HG03469 (cell line): ENCODE results near the gene MRPS16.

Experiments used
- ATAC-seq: cut with Tn5 transposase; IDR thresholded peaks from one replicate; pipeline ENCODE4 v1.9.1; 2021; ENCODE audit warnings: mild to moderate bottlenecking, moderate library complexity, moderate number of reproducible peaks; ENCODE audit not compliant: unreplicated experiment

The MRPS16 gene

DNA sequence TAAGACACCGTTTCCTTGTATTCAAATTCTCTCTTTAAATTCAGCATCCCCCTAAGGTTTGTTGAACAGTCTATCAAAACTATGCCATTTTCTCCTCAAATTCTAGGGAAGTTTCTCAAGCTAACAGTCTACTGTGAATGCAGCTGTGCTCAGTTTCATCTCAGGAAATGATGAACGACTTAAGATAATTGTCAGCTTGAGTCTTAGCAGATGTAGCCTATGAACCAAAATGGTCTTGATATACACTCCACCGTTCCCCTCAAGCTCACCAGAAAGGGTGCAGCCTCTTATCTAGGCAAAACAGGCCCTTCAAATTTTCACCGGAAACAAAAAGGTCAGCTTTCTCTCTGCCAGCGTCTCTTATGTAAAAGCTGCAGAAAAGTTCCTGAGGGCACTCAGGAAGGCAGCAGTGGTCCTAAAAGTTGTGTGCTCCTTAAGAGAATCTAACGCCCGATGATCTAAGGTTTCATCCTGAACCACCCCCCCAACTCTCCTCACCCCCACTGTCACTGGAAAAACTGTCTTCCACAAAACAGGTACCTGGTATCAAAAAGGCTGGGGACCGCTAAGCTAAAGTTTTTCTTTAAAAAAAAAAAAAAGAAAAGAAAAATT is 7.5 kb downstream of the MRPS16 start:
- ATAC-seq = no peak

DNA sequence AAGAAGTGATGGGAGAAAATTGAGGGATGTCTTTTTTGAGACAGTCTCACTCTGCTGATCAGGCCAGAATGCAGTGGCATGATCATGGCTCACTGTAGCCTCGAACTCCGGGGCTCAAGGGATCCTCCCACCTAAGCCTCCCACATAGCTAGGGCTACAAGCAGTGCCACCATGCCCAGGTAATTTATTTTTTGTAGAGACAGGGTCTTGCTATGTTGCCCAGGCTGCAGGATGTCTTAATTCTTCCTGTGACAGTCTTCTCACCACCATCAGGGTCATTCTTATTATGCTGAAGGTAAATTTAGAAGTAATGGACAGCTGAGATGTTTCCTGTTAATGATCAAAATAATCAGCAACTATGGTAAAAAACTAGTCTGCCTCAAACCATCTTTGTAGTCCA is 12.5 kb downstream of the MRPS16 start:
- no peak for ATAC-seq

DNA sequence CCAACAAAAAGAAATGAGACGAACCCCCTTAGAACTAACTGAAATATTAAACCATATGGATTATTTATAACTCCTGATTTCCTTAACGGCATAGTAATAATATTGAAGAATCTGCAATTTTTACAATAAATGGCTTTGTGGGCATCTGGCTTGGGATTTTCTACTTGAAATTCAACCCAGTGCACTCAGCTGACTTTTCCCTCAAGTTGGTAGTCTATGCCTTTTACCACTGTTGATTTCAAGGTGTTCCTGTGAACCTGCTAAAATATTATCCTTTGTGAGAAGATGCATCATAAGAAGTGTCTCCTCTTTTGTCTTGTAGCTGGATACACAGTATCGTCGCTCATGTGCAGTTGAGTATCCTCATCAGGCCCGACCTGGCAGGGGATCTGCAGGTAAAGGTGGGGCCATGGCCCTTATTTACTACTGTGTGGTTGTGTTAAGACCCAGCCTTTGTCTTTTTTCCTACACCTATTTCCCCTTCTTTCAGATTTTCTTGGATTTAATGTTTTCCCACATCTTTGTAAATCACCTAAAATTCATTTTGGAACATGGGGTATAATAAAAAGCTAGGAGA is 13.4 kb downstream of the MRPS16 start:
- no peak for ATAC-seq

DNA sequence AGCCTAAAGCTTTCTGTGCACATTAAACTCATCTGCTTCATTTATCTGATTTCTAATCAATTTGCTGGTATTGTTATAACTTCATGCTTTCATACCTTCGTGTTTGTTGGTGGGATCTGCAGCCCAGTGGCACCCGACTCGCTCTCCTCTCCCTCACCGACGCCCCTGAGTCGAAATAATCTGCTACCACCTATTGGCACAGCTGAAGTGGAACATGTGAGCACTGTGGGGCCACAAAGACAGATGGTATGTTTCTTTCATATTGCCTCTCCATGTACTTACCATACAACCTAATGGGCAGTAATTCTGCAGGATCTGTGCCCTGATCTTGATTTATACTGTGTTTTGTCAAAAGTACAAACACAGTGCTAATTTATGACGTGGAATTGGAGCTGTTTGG is 17.7 kb downstream of the MRPS16 start:
- ATAC-seq = no peak

DNA sequence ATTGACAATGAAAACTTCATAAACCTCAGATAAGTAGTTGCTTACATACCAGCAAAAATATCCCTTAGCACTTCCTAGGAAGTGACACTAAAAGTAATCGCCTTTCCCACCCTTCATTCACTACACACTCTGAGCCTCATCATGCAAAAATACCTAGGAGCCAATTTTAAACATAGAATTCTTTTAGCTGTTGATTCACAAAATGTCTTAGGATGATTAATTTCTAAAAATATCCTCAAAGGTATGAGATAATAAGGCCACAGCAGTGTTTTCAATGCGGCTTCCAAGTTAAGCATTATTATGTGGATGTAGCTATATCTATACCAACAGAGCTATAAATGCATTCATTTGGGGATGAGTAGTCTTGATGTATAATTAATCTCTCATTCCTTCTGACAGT is 18.6 kb downstream of the MRPS16 start:
- no peak for ATAC-seq

DNA sequence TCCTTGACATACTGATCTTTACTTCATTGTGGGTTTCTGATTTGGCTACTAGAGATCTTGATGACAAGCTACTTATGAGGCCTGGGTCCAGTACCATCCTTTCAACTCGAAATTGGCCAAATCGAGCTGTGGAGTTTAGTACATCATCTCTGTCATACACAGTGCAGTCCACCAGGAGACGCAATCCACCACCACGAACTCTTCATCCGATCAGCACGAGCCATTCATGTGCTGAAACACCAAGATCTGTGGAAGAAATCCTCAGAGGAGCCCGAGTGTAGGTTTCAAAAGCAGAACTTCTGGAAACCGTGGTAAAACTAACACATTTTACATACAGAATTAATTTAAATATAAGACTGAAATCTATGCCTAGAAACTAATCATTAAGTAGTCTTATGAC is 19.6 kb downstream of the MRPS16 start:
- ATAC-seq = no peak

DNA sequence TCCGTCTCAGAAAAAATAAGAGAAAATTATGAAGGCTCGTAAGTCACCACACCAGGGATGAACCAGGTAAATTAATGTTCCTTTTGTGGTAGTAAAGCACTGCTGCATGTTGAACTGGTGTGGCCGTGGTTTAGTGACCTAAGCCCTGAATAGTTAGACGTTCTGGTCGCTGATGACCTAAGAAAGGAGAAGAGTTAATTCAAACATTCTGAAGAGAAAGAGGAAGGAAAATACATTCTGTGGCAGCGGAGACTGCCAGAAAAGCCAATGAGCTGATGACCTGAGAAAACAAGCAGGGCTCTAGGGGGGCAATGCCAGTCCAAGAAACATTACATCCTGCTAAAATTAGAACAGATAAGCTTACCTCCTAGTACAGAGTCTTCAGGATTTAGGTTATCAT is 22.9 kb downstream of the MRPS16 start:
- no peak for ATAC-seq

DNA sequence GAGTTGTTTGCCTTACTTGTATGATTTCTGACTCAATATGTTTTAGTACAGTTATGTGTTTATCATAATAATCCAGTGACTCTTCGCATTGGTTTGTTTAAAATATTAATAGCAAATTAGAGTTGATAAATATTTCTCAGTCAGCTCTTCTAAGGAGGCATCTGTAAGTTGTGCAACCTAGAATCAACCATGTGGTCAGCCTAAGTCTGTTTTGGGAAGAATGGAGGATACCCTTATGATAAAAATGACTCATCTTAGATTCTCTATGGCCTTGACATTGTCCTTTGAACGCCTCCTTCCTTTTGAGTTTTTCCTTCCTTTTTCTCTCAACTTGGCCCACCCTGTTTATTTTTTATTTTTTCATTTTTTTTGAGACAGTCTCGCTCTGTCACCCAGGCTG is 24.2 kb downstream of the MRPS16 start:
- no peak for ATAC-seq

DNA sequence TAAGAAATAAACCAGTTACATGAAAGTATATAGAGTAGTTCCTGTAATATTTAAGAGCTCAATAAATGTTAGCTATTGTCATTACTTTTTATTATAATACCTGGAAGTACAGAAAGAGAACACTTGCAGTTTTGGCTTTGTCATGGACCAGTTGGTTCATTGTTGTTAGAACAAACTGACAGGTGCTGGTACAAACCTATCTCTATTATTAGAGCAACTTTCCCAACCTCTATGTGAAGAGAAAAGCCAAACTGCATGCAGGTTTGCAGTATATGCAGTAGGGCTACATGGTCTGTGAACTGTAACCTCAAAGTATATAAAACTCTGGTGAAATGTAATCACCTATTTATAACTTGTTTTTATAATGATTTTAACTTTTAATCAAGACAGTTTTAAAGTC is 25.8 kb downstream of the MRPS16 start:
- ATAC-seq = no peak

DNA sequence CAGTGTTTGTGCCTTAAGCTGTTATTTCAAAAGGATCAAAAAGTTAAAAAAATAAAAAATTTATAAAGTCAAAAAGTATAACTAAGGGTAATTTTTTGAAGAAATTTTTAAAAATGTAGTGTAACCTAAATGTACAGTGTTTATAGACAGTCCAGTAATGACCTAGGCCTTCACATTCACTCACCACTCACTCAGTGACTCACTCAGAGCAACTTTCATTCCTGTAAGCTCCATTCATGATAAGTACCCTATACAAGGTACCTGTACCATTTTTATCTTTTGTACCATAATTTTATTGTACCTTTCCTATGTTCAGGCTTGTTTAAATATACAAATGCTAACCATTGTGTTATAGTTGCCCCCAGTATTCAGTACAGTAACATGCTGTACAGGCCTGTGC is 26.9 kb downstream of the MRPS16 start:
- ATAC-seq = no peak

DNA sequence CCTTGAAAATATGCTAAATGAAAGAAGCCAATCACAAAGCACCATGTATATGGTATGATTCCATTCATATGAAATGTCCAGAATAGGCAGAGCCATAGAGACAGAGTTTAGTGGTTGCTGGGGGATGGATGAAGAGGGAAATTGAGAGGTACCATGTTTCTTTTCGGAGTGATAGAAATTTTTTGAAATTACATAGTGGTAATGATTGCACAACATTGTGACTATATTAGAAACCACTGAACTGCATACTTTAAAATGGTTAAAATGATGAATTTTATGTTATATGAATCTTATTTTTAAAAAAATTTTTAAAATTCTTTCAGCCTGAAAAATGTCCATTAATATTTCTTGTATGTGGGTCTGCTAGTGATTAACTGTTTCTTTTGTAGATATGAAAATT is 31.5 kb downstream of the MRPS16 start:
- no peak for ATAC-seq

DNA sequence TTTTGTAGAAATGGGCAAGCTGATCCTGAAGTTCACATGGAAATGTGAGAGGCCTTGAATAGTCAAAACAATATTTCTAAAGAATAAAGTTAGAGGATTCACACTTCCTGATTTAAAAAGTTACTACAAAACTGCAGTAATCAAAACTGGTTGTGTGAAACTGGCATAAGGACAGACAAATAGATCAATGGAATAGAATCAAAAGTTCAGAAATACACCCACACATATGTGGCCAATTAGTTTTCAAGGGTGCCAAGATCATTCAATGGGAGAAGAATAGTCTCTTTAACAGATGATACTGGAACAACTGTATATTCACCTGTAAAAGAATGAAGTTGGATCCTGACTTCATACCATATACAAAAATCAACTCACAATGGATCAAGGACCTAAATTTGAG is 33.1 kb downstream of the MRPS16 start:
- no peak for ATAC-seq

DNA sequence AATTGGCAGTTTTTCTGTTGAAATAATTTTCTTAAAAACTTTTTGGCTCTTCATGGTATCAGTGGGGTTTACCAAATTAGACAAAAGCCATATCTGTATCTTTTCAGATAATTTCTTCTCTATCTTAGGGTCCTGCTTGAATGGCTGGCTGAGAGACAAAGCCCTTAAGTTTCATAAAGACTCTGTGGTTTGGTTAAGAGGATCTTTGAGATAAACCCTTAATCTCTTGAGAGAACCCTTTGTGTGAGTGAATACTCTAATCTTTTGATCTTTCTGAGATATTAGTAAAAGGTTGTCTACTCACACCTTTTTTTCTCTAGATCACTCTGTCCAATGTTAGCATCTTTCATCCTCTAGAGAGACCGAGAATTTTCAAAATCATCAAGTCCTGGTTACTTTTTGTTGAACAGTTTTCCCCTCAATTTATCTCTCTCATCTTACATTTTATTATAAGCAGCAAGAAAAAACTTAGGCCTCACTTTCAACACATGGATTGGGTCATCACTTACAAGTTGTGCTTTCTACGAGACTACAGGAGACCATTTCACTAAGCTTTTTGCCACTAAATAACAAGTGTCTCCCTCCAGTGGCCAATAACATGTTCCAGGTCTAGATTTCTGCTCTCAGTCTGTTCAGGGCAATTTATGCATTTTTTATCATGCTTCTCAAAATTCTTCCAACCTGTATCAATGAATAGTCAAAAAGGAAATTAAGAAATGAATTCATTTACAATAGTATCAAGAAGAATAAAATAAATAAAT is 33.8 kb downstream of the MRPS16 start:
- ATAC-seq = no peak

DNA sequence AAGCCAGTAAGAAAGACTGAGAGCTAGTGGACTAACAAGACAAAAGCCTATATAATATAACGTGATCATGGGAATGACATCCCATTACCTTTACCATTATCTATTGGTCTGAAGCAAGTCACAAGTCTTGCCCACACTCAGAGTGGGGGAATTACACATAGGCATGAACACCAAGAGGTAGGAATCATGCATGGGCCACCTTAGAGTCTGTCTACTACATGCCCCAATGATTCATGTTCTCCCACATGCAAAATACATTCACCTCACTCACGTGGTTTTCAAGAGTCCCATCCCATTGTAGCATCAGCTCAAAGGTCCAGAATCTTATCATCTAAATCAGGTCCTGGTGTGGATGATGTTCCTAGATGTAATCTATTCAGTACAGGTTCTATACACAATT is 34.8 kb downstream of the MRPS16 start:
- no peak for ATAC-seq

DNA sequence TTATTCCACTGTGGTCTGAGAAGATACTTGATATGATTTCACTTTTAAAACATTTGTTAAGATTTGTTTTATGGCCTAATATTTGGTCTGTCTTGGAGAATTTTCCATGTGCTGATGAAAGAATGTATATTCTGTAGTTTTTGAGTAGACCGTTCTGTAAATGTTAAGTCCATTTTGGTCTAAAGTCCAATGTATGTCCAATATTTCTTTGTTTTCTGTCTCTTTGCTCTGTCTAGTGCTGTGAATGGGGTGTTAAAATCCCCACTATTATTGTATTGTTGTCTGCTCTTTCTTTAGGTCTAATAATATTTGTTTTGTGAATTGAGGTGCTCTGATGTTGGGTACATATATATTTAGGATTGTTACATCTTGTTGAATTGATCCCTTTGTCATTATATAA is 36.7 kb downstream of the MRPS16 start:
- no peak for ATAC-seq

DNA sequence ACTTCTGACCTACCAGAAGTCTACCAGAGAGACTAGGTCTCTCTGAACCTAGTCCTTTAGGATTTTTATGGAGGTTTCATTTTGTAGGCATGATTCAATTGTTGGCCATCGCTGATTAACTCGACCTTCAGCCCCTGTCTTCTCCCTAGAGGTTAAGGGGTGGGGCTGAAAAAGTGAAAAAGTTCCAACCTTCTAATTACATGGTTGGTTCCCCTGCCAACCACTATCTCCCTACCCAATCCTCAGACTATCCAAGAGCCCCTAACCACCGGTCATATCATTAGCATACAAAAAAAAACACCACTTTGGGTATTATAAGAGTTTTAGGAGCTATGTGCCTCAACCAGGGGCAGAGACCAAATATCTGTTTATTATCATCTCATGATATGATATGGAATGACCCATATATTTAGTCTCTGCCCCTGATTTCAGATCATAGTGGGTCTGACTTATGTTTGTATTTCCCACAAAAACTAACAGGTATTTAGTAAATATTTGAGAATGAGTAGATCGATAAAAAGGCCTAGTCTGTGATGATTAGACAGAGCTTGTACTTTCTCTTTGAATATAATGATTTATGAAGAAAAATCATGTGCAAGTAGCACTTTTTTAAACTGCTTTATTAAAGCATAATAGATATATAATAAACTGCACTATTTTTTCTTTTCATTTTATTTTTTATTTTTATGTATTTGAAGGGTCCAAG is 41.2 kb downstream of the MRPS16 start:
- ATAC-seq = no peak

DNA sequence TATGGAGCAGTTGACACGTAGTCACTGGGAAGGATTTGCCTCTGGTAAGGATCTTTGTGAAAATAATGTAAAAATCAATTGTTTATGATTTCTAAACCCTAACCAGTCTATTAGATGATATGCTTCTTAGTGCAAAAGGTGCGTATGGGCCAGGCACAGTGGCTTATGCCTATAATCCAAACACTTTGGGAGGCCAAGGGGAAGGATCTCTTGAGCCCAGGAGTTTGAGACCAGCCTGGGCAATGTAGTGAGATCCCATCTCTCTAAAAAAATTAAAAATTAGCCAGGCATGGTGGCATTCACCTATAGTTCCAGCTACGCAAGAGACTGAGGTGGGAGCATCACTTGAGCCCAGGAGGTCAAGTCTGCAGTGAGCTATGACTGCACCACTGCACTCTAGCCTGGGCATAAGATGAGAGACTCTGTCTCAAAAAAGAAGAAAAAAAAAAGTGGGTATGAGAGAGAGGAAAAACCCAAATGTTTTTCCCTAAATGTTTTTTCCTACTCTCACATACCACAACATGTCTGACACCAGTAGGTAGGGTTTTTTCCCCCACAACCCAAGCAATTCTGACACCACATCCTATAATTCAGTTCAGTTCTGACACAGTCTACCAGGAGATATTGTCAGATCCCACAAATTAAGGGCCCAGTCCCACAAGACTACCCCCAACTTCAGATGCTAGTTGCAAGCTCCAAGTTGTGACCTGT is 41.9 kb downstream of the MRPS16 start:
- ATAC-seq = no peak

DNA sequence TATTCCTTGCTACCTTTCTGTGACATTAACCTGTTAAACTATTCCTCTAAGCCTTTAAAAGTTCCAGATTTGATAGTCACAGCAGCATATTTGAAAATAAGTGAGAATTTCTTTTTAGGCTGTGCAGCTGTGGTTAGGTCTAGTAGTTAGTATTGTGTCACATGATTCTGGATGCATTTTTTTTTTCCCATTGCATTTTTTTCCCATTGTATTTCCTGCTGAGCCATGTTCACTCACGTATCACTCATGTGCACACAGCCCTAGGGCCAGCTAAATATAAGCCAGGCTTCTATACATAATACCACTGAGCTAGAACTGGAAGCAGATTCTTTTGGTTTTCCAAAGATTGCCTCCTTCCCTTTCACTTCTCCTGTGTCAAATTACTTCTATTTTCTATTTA is 42.7 kb downstream of the MRPS16 start:
- no peak for ATAC-seq

DNA sequence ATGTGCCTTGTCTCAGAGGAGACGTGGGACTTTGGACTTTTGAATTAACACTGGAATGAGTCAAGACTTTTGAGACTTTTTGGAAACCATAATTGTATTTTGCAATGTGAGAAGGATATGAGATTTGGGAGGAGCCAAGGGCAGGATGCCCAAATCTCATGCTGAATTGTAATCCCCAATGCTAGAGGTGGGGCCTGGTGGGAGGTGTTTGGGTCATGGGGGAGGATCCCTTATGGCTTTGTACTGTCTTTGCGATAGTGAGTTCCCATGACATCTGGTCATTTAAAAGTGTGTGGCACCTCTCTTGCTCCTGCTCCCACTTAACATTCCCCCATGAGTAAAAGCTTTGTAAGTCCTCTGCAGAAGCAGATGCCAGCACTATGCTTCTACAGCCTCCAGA is 44.6 kb downstream of the MRPS16 start:
- no peak for ATAC-seq

DNA sequence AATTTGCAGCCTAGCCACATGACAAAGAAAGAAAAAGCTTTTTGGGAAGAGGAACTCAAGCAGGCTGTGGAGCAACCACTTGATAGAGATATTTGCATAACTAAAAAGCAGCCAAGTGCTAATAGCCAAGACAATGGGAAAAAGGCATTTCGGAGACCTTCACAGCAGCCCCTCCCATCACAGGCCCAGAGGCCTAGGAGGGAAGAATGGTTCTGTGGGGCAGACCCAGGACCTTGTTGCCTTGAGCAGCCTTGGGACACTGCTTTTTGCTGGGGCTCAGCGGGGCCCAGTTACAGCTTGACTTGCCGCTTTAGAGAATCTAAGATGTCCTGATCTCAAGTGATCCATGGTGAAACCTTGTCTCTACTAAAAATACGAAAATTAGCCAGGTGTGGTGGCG is 46.1 kb downstream of the MRPS16 start:
- ATAC-seq = no peak

DNA sequence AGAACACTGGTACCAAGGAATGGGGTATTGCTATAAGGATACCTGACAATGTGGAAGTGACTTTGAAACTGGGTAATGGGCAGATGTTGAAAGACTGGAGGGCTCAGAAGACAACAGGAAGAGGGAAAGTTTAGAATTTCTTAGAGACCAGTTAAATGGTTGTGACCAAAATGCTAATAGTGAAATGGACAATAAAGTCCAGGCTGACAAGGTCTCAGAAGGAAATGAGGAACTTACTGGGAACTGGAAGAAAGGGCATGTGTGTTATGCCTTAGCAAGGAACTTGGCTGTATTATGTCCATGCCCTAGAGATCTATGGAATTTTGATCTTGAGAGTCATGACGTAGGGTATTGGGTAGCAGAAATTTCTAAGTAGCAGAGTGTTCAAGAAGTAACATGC is 46.6 kb downstream of the MRPS16 start:
- ATAC-seq = no peak
